GM19468 (cell line): Measurements from ENCODE around the gene ARMH3.
A peak's percentile ranks its signal among the peaks of the same experiment; 100 is the strongest.

Source experiments
- ATAC-seq: cut with Tn5 transposase; IDR thresholded peaks from one replicate; pipeline ENCODE4 v1.9.1; 2021; ENCODE audit warnings: mild to moderate bottlenecking, moderate library complexity, moderate number of reproducible peaks; ENCODE audit not compliant: unreplicated experiment; ENCODE audit errors: extremely low read depth

The ARMH3 gene

GRCh38 chr10:101838416-101838970 is 217.5 kb downstream of the ARMH3 start:
- no peak for ATAC-seq

- ATAC-seq, result no peak
These were observed 218.2 kb downstream of the ARMH3 start for GRCh38 chr10:101837748-101838147.

GRCh38 chr10:101835362-101835761 is 220.6 kb downstream of the ARMH3 start:
- ATAC-seq, result no peak

GRCh38 chr10:101834341-101834740 is 221.6 kb downstream of the ARMH3 start:
- no peak for ATAC-seq

GRCh38 chr10:101833466-101833865 is 222.5 kb downstream of the ARMH3 start:
- ATAC-seq, result no peak

- ATAC-seq, result no peak
These were observed 223.6 kb downstream of the ARMH3 start for GRCh38 chr10:101832325-101832771.

GRCh38 chr10:101831169-101831811 is 224.7 kb downstream of the ARMH3 start:
- no peak for ATAC-seq

- ATAC-seq, result peak; percentile 36
These were observed 225.4 kb downstream of the ARMH3 start for GRCh38 chr10:101830322-101831168.

- no peak for ATAC-seq
These were observed 226.2 kb downstream of the ARMH3 start for GRCh38 chr10:101829561-101830315.

- no peak for ATAC-seq
These were observed 227.0 kb downstream of the ARMH3 start for GRCh38 chr10:101828766-101829551.

GRCh38 chr10:101827919-101828600 is 227.9 kb downstream of the ARMH3 start:
- ATAC-seq, result no peak

GRCh38 chr10:101826852-101827434 is 229.0 kb downstream of the ARMH3 start:
- ATAC-seq, result no peak

- ATAC-seq, result no peak
These were observed 231.2 kb downstream of the ARMH3 start for GRCh38 chr10:101824736-101825135.

GRCh38 chr10:101818872-101819633 is 236.9 kb downstream of the ARMH3 start:
- ATAC-seq, result no peak

GRCh38 chr10:101818119-101818871 is 237.7 kb downstream of the ARMH3 start, which contains the start of gene OGA:
OGA (minus strand) TSS chr10:101818444; CDS start chr10:101818022, 422 bp downstream.
- peak; percentile 78 for ATAC-seq

GRCh38 chr10:101817337-101818118 is 238.4 kb downstream of the ARMH3 start:
- no peak for ATAC-seq
